Ammon's horn (tissue), 1 donor: Measurements from ENCODE around the gene PIP5KL1.

ENCODE experiments used
- DNase-seq: peaks from one replicate; pipeline ENCODE4 v3.0.0-alpha.2; 2016; ENCODE audit warnings: low spot score

The PIP5KL1 gene

DNA sequence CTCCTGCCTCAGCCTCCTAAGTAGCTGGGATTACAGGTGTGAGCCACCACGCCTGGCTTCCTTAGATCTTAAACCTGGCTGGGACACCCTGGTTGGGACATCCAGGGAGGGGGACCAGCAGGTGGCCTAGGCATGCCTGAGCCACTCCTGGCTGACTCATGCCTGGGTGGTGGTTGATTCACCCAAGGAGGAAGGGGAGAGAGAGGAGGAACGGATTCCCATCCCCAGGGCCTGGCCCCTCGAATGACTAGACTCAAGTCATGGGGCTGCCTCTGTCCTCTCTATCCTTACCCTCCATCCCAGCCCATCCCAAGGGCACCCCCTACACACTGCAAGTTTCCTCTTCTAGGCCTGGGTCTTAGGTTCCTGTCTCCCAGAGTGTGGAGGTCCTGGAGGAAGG is 37.5 kb upstream of the PIP5KL1 start:
- DNase-seq = no peak

DNA sequence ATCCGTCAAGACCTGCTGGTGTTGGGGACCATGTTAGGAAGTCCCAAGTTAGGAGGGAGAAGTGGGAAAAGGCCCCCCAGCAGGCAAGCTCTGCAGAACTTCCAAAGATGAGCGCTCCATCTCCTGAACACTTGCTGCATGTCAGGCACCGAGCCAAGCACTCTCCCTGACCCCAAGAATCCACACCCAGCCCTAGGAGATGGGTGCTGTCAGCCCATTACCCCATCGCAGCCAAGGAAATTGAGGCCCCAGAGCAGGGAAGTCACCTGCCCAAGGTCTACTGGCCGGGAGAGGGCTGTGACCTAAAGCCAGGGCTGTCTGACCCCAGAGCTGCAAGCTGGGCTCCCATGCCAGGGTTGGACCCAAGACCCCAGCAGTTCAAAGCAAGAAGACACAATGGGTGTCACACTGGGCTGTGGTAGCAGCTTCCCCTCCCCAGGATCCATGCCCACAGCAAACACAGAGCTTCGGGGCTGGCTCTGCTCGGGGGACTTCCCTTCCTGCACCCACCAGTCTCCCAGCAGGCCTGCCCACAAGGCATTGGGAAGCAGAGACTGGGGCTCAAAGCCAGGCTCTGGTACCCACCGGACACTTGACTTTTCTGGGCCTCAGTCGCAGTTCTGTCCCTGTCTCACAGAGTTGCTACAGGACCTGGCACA is 36.7 kb upstream of the PIP5KL1 start:
- no peak for DNase-seq

DNA sequence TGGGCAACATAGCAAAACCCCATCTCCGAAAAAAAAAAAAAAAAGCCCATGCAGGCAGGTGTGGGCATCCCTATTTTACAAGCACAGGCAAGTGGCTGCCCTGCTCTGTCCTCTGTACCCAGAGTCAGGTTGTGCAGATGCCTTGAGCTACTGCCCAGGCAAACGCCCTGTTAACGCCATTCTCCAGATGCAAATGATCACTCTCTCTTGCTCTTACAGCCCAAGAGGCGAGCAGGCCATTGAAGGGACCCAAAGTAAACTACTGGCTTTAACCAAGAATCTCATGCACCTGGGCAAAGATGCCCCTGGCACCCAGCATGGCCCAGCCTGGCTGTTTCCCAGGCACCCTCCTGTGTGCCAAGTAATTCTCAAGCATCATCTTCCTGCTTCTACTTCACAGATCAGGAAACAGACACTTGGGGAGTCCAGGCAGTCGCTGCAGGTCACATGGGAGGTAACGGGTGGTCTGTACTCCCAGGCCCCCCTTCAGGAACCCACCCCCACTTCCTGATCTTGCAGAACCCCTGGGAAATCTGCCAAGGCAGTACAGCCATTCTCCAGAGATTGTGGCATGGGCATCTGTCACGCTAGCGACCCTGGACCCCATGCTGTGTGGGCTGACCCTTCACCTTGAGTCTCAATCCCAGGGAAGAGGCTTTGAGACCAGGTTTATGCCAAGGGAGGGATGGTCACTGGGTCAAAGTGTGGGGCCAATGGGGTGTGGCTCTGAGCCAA is 36.0 kb upstream of the PIP5KL1 start:
- no peak for DNase-seq

DNA sequence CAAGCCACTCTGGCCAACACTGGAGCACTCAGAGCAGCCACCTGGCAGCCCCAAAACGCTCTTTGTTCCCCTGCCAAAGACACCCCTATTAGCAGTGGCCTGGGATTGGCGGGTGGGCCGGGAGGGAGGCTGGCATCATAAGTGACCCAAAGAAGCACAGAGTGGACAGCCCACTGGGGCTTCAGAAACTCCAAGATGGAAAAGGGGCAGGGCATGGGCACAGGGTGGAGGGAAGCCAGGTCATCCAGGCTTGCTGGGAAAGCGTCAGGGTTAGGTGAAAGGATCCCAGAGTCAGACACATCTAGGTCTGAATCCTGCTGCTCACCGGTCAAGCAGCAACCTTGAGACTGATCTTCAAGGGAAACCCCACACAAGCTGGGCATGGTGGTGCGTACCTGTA is 35.4 kb upstream of the PIP5KL1 start:
- DNase-seq = no peak

DNA sequence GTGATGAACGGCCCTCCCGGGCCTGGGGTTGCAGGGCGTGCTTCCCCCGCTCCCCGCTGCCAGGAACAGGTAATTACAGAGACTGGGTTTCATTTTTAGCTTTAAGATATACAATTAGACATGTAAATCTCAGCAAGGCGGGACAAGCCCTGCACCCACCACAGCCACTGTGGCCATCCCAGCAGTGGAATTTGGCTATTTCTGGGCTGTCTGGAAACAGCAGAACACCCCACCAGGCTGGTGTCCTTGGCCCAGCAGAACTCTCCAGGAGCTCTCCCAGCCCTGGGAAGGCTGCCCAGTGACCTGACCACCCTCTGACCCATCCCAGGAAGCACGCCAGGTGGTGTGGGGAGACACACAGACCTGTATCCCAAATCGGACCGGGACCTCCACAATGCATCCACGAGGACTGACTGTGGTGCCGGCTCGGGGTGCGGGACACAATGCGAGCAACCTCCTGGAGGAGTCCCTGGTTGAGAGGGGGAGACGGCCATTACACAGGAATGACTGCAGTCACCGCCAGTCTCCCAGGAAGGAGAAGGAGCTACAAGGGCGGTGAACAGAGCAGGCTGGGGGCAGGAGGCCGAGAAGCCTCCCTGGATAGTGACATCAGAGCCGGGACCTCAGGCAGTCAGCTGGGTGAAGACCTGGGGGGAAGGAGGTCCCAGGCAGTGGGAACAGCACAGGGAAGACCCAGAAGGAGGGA is 32.9 kb upstream of the PIP5KL1 start:
- no peak for DNase-seq

DNA sequence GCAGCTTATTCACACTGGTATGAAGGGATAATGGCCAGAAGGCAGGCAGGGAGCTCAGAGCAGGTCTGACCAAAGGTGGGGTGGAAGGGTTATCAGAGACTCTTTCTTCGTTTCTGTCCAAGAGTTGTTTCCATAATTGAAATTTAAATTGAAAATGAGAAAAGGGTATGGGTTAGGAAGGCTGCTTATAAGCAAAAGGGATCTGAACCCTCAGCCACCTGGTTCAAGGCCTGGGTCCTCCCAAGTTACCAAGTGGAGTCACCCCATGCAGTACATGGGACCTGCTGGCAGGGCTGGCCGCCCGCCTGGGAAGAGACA is 32.4 kb upstream of the PIP5KL1 start:
- DNase-seq = no peak

DNA sequence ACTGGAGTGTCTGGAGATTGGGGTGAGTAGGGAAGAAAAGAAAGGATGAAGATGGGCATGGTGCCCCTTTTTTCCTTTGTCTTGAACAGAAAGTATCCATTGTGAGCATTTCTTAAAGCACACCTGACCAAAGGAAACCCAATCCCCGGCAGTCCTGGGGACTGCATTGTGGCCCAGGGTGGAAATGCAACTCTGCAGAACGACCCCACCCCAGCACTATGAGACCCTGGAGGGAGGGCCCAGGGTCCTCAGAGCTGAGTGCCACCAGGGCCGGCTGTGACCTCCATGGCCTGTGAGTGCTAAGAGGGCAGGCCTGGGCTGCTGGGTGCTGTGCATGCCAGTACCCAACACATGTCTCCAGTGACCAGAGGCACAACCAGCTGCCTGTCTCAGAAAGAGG is 31.7 kb upstream of the PIP5KL1 start:
- DNase-seq = no peak

DNA sequence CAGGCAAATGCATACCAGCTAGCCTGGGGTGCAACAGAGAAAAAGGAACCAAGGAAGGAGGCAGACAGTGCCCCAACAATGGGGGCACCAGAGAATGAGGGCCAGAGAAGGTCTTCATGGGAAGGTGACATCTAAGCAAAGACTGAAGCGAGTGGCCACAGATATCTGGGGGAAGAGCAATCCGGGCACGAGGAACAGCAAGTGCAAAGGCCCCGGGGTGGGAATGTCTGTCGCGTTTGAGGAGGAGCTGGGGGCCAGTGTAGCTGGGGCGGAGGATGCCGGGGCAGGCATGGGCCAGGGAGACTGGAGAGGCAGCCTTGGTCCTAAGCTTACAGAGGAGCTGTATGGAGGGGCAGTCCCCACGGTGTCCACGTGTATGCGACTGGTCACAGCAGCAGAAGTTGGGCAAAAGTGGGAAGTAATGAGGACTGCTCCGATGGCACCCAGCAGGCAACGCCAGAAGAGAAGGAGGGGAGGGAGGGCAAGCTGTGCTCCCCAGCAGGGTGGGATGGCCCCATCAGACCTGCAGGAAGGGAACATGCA is 31.1 kb upstream of the PIP5KL1 start:
- DNase-seq = peak; percentile 13

DNA sequence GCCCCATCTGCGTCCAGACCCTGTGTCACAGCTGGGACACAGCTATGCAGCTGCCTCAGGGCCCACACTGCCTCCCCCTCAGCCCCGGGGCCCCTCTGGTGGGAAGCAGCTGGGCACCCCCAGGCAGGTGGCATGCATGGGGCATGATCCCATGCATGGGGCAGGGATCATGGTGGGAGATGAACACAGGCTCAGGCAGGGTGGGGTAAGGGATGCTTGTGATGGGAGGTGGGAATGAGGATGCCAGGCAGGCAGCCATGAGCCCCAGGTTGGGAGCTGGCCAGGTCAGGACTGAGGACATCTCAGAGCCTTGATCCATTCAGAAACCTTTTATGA is 30.5 kb upstream of the PIP5KL1 start:
- DNase-seq = no peak

DNA sequence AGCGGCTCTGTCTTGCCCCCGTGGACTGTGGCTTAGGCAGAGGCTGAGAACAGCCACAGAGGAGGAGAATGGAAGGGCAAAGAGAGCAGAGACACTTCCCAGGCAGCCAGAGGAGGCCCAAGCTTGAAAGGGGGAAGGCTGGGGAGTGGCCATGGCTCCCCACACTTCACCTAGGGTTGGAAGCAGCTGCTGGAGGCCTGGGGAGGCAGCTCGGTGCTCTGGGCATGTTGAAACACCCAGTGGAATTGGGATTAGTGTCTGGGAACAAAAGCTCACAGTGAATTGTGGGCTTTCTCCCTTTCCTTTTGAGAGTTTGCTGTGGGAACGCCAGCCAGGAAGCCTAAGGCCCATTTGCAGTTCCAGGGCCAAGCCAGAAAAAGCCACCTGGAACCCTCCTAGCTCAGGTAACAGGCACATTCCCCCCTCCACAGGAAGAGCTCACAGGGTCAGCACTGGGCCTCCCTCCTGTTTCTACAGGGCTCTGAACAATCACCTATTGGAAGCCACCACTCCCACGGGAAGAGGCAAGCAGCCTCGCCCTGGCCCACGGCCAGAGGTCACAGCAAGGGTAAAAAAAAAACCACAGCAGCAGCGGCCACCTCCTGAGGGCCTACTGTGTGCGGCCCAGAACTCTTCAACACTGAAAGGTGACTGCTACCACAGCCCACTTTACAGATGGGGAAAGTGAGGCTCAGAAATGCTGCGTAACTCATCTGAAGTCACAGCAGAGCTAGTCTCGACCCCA is 30.0 kb upstream of the PIP5KL1 start:
- no peak for DNase-seq

DNA sequence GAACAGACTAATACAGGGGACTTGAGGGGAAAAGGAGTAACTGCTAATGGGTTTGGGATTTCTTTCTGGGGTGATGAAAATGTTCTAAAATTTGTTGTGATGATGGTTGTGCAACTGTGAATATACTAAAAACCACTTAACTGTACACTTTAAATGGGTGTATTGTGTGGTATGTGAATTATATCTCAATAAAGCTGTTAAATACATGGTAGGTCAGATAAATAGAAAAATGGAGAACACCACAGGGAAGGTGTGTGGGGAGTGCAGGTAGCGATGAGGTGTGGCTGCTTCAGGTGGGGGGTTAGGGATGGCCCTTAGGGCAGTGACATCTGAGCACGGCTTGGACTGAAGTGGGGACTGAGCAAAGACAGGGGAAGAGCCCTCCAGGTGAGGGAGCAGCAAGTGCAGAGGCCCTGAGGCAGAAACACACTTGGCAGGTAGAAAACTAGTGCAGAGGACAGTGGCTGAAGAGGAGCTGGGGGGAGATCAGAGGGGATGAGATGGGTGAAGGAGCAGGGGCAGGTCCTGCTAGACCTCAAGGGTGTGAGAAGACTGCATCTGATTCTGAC is 29.3 kb upstream of the PIP5KL1 start:
- no peak for DNase-seq

DNA sequence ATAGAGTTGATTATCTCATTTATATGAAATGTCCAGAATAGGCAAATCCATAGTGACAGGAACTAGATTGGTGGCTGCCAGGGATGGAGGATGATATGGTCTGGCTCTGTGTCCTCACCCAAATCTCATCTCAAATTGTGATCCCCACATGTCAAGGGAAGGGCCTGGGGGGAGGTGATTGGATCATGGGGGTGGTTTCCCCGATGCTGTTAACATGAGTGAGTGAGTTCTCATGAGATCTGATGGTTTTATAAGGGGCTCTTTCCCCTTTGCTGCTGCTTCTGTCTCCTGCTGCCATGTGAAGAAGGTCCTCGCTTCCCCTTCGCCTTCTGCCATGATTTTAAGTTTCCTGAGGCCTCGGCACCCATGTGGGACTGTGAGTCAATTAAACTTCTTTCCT is 28.8 kb upstream of the PIP5KL1 start:
- DNase-seq = no peak

DNA sequence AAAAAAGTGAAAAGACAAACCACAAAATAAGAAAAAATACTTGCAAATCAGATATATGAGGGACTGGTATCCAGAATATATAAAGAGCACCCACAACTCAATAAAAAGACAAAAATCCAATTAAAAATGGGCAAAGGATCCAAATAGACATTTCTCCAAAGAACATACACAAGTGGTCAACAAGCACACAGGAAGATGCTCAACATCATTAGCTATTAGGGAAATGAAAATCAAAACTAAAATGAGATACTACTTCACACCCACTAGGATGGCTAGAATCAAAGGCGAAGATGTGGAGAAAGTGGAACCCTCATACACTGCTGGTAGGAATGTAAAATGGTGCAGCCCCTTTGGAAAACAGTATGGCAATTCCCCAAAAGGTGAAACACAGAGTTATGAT is 28.2 kb upstream of the PIP5KL1 start:
- DNase-seq = no peak

DNA sequence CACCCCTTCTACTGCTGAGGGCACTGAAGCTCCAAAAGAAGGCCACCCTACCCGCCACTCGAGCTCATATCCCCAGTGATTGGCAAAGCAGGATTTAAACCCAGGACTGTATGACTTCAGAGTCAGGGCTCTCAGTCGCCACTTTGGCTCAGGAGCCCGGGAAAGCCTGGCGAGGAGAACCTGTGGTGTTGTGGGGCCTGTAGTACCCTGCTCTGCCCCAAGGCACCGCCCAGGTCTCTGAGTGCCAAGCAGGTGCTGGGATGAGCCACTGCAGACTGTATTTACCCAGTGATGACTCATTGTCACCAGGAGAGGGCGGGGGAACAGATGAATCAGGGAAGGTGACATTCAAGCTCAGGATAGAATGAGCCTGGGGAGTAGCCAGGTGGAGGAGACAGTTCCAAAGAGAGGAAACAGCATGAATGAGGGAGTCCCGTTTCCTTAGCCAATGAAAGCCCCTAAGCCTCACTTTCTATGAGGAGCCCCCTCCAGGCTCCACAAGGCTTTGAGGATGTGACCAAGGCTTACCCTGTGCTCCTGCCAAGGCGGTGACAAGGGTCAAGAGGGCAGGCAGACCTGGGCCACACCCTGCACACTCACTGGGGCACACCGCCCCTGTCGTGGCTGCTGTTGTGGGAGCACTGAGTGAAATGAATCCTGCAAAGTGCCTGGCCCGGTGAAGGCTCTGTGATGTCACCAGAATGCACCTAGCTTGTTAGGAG is 24.9 kb upstream of the PIP5KL1 start:
- DNase-seq = peak; percentile 72

DNA sequence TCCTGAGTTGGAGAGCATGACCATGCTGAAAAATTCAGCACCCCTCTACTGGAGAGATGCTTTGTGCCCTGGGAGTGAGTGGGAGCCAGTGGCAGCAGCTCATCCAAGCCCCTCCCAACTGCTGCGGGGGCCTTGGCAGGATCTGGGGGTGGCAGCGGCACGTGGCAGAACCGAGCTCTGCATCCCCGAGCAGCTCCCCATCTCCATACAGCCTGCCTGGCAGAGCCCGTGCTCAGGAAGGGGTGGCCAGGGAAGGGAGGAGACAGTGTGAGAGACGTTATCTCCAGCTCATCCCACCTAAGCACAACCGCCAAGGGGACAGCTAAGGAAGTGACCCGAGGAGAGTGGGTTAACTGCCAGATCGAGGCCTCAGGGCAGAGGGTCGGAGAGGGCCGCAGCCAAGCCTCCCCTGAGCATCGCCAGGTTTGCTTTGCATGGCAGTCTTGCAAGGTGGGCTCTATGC is 24.3 kb upstream of the PIP5KL1 start:
- DNase-seq = peak; percentile 86

DNA sequence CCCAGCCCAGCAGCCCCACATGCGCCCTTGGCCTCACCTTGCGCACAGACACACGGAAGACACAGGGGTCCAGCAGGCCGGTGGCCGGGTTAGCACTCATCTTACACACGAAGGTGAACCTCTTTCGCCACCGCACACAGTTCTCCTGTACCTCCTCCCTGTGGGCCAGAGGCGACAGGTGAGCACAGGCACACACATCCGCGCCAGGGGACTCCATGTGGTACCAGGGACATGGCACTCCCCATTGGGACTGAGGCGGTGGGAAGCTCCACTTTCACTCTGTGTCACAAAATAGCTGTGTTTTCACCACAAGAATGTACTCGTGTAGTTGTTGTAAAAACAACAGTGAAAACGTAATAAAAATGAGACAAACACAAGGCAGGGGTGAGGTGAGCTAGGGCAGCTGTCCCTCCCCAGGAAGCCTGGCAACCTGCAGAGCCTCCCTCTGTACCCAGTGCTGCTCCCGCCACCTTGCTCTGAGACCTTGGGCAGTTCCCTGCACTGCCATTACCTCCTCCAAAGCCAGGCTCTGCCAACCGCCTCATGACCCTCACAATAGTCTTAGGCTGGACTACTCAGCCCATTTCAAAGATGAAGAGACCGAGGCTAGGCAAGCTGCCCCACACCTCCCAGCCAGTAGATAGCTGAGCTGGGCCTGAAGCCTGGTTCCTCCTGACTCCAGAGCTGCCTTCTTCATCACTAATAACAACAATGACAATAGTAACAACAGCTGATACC is 23.4 kb upstream of the PIP5KL1 start:
- no peak for DNase-seq

DNA sequence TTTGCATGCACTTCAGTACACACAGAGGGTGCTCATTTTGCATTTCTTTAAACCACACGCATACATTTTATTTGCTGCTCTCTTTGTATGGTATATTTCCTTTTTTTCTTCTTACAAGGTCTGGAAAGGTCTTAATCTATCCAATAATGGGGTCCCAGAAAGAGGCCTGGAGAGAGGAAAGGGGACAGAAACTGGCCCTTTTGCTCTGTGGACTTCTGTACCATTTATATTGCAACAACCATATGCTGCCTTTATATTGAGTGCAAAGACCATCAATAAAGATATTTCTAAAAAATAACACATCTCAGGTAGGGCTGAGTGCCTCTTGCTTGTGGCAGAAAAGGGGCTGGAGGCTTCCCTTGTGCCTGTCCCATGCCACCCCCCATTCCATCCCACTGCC is 22.6 kb upstream of the PIP5KL1 start:
- no peak for DNase-seq

DNA sequence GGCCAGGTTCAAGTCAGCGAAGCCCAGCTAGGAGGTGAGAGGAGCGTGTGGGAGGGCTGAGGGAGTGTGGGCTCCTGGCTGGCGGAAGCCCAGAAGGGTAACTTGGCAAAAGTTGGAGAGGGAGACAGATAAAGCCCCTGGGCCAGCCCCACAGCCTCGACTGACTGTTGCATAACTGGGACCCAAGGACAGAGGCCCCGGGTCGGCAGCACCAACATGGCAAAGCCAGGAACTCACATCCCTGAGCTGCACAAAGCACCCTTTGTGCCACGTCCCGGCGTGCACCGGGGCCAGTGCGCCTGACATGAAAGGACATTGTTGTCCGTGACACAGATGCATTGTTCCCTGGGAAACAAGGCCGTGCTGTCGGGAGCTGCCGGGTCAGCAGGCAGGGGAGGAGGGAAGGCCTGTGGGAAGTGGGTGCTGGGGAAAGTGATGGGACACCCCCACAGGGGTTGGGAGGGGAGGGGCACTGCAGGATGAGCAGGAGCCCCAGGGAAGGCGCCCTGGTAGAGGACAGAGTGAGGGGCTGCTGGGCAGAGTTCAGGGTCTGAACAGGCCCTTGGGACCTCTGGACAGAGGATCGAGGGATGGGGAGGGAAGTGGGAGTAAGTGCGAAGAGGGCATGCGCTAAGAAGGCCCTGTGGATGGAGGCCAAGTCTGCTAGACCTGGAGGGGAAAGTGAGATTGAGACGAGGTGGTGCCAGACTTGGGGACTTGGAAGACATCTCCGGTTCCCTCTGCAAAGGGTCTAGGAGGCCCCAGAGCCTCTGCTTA is 20.1 kb upstream of the PIP5KL1 start:
- DNase-seq = peak; percentile 98

DNA sequence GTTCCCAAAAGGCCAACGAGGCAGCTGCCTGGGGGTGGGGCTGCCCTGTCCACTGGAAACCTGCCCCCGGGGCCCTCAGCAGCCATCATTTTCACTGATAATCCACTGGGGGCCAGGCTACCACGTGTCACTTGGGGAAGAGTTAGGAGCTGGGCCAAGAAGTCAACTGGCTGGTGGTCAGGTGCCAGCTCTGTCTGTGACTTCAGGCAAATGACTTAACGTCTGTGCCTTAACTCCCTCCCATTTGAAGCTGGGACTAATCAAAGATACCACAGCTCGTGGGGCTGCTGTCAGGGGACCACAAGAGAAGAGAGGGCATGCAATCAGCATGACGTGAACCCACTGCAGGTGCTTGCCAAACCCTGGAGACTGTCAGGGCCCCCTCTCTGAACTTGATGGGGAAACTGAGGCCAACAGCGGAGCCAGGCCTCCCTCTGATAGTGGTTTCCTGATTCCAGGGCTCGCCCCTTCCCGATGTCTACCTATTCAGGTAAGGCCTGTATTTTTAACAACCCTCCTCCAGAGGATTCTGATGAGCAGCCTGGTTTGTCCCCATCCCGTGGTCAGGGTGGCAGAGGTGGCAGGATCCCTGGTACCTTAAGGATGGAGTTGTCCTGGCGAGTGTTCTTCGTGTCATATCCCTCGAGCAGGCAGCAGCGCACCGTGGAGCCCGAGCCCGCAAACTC is 19.4 kb upstream of the PIP5KL1 start:
- peak; percentile 80 for DNase-seq
